GM12878 (cell line): ENCODE results near the gene HLA-G. TPM values are rescaled to one million over a fixed set of nuclear protein-coding genes. Genes with fewer than 3 reads are reported as not detected.

Experiments used
- ATAC-seq: fragments of 200-7000 bp; cut with Tn5 transposase; 3 replicates; pipeline ENCODE4 v1.9.1; 2020; ENCODE audit warnings: mild to moderate bottlenecking, moderate library complexity
- BruUV-seq: library from RNA; stranded (reverse); fragments of 400-500 nt; replicated peaks from 2 replicates; lab custom pipeline; 2021; lab: Mats Ljungman, UMichigan
- CTCF ChIA-PET: fragments of 300-600 bp; sonication (Branson Sonifier 250); formaldehyde crosslinking; extraction: SDS; loops from one replicate; lab custom pipeline; 2021; ENCODE audit warnings: inconsistent platforms; lab: Yijun Ruan, JAX
- POLR2A ChIA-PET: fragments of 350-600 bp; formaldehyde crosslinking; extraction: SDS; loops from one replicate; lab custom pipeline; 2021; ENCODE audit warnings: inconsistent platforms; lab: Charles Lee
- RAD21 ChIA-PET: fragments of 300-600 bp; sonication (Branson Sonifier 250); formaldehyde crosslinking; loops from one replicate; lab custom pipeline; 2023; ENCODE audit warnings: antibody characterized with exemption; ENCODE audit not compliant: unreplicated experiment; lab: Charles Lee
- SMC1A ChIA-PET: fragments of 300-600 bp; sonication (Branson Sonifier 250); formaldehyde crosslinking; loops from one replicate; lab custom pipeline; 2023; ENCODE audit not compliant: unreplicated experiment, uncharacterized antibody; lab: Charles Lee
- DNase-seq: peaks from one replicate; pipeline ENCODE4 v3.0.0-alpha.2; 2011; ENCODE audit warnings: low read depth, low spot score
- FAIRE-seq: peaks from 3 replicates; lab custom pipeline; 2011; peaks lifted over from hg19 to GRCh38; lab: Jason Lieb, UNC
- H2AFZ ChIP-seq: 2 replicates; pipeline ENCODE4 v1.6.0; 2011; ENCODE audit warnings: low read depth, low read length, control low read depth; ENCODE audit not compliant: control insufficient read depth
- H3K27ac ChIP-seq: 2 replicates; pipeline ENCODE4 v1.5.1; 2011; ENCODE audit warnings: control low read depth; ENCODE audit not compliant: control insufficient read depth, insufficient read depth
- H3K27me3 ChIP-seq, 2 experiments: replicated peaks in 1 of 2; 2 replicates each; pipeline versions ENCODE4 v1.6.0 to v1.6.1; 2011; ENCODE audit warnings: low read length in 1 of 2; ENCODE audit not compliant: control insufficient read depth in 2 of 2, insufficient read depth in 2 of 2
- H3K36me3 ChIP-seq, 2 experiments: 2 replicates each; pipeline ENCODE4 v1.5.1; 2011; ENCODE audit warnings: low read length in 1 of 2; ENCODE audit not compliant: control insufficient read depth in 2 of 2, insufficient read depth in 2 of 2
- H3K4me1 ChIP-seq: 2 replicates; pipeline ENCODE4 v1.6.1; 2011; ENCODE audit warnings: mild to moderate bottlenecking, low read length, moderate library complexity, mixed read lengths; ENCODE audit not compliant: control insufficient read depth, insufficient read depth
- H3K4me2 ChIP-seq: 2 replicates; pipeline ENCODE4 v1.6.0; 2011; ENCODE audit warnings: control low read depth; ENCODE audit not compliant: control insufficient read depth, insufficient read depth
- H3K4me3 ChIP-seq: fragments of 200-600 bp; sonication (generic); 2 replicates; pipeline ENCODE4 v1.5.1; 2016
- H3K79me2 ChIP-seq: 2 replicates; pipeline ENCODE4 v1.6.0; 2011; ENCODE audit warnings: low read length; ENCODE audit not compliant: control insufficient read depth, insufficient read depth
- H3K9ac ChIP-seq: 2 replicates; pipeline ENCODE4 v1.8.0; 2011; ENCODE audit warnings: low read length, control low read depth, mixed read lengths; ENCODE audit not compliant: control insufficient read depth, insufficient read depth
- H3K9me3 ChIP-seq: replicated peaks from 3 replicates; pipeline ENCODE4 v1.5.1; 2011; ENCODE audit warnings: mild to moderate bottlenecking, low read length; ENCODE audit not compliant: control insufficient read depth, insufficient read depth
- H4K20me1 ChIP-seq: 2 replicates; pipeline ENCODE4 v1.6.0; 2011; ENCODE audit not compliant: control insufficient read depth, insufficient read depth
- BCLAF1 ChIP-seq: fragments of 450-650 bp; IDR thresholded peaks from 2 replicates; pipeline ENCODE4 v1.6.1; 2017; ENCODE audit warnings: antibody characterized with exemption, mild to moderate bottlenecking, moderate library complexity
- HCFC1 ChIP-seq: fragments of 150-350 bp; IDR thresholded peaks from 2 replicates; pipeline ENCODE4 v1.6.1; 2014; ENCODE audit warnings: low read length
- LARP7 ChIP-seq: fragments of 450-650 bp; IDR thresholded peaks from 2 replicates; pipeline ENCODE4 v1.6.1; 2017; ENCODE audit warnings: mild to moderate bottlenecking
- WGBS: methylation state at CpG from one replicate; pipeline ENCODE4 v1.1.6; 2016; ENCODE audit warnings: low lambda C conversion rate; ENCODE audit not compliant: insufficient replicate concordance, insufficient coverage; ENCODE audit errors: missing lambda C conversion rate; 5-methylcytosine and 5-hydroxymethylcytosine counted together
- in situ Hi-C: fragments of 300-500 bp; cut with MboI; formaldehyde crosslinking; loops from 9 replicates; pipeline ENCODE4 v1.14.3; 2018; ENCODE audit warnings: mixed read lengths
- intact Hi-C: fragments of 100-400 bp; cut with micrococcal nuclease; formaldehyde crosslinking; loops from one replicate; pipeline ENCODE4 v1.14.2; 2022; ENCODE audit not compliant: unreplicated experiment
- polyA plus RNA-seq, 11 experiments: library from polyadenylated mRNA; depleted of rRNA in 4 of 11; unstranded in 6 of 11; stranded (reverse) in 5 of 11; fragments of >200 nt; fragmentation: Nextera tagmentation in 4 of 11; fragmentation: Illumina TruSeq in 1 of 11; extraction: Ambion mirVana in 4 of 11; extraction: Trizol in 1 of 11; gene quantifications; 1 replicate in 1 of 11; 2 replicates in 10 of 11; pipeline versions ENCODE4 v1.2.1 to v1.2.3, GENCODE V29; 2011 to 2016; ENCODE audit warnings: inconsistent platforms in 2 of 11, missing spikeins in 2 of 11, low read depth in 1 of 11
- total RNA-seq, 4 experiments: library from RNA; depleted of rRNA in 3 of 4; stranded (reverse); fragments of >200 nt in 3 of 4; fragmentation: Illumina TruSeq in 1 of 4; extraction: Trizol in 1 of 4; gene quantifications; 2 replicates each; pipeline versions ENCODE4 v1.2.1 to v1.2.3, GENCODE V29; 2013 to 2021
- TF ChIP-seq, protein P1 (sequence below): IDR thresholded peaks from 2 replicates; pipeline ENCODE4 v1.6.1; 2012; ENCODE audit warnings: mild to moderate bottlenecking, low read depth, low read length

HLA-G gene
- total and polyA plus RNA-seq, 10 of the 15 experiments (the other 5 are each of a cell fraction or from before 2014, with no cell fraction given) = 0.10 to 2.9 (median 1.3) TPM; not detected in 5

- TF ChIP-seq BCLAF1 = no peak
- no peak for TF ChIP-seq LARP7
Measured at GRCh38 chr6:29858006-29858405, 30.4 kb downstream of the HLA-G start (continued).

DNA sequence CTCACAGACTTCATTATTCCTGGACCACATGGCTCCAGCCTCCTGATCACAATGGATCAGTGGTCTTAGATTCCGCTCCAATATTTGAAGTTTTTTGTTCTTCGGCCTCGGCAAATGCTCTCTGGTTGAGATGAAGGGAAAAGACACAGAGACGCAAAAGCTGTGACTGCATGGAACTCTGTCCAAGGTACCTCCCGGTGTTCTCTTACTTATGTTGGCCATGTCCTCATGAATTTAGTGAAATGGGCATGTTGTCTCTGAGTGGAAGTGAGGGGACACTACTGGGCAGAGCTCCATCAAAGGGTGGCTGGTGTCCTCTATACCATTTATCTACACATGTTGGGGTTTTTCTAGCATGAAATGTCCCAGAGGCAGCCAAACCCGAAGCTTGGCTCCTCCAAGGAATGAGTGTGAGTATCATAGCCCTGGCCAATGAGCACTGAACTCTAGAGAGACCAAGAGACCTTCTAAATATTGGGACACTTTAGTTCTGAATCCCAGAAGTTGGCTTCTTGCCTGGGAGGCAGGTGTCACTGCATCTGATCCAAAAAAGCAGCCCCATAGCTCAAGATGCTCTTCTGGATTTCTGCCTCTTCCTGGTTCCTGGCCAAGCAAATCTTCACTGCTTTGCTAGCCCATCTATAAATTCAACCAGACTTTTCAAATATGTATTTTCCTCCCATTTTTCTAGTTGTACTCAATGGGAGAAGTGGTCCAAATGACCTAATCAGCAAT lies 34.1 kb downstream of the HLA-G start:
- no peak overlapping the region for H3K4me3 ChIP-seq
- H3K9me3 ChIP-seq = no peaks in the 10 kb centered on the region
- POLR2A ChIA-PET = no interaction called here
- CTCF ChIA-PET = interaction anchor here (1.2 to 1.9 kb wide), 4 partner anchors 13 to 307 kb away, joined by 3 to 9 read pairs (median 4); no protein-coding TSS in a partner anchor
- H3K79me2 ChIP-seq = no peaks in the 10 kb centered on the region
- 20% methylated on average over 6 of the region's 6 CpGs for WGBS
- RAD21 ChIA-PET = interaction anchor here (1.4 kb wide), 1 partner anchor 106 kb away, joined by 4 read pairs; no protein-coding TSS in a partner anchor
- intact Hi-C loops = no loop called here
- no peak for DNase-seq
- H2AFZ ChIP-seq = no peak overlapping the region
- H3K4me2 ChIP-seq = no peak overlapping the region
- H3K27me3 ChIP-seq = peaks cover 2 to 7% of the 10 kb centered on the region in 2 experiments; a peak in 3 of 4 replicates
- no peak overlapping the region for H3K9ac ChIP-seq
- TF ChIP-seq, protein P1, sequence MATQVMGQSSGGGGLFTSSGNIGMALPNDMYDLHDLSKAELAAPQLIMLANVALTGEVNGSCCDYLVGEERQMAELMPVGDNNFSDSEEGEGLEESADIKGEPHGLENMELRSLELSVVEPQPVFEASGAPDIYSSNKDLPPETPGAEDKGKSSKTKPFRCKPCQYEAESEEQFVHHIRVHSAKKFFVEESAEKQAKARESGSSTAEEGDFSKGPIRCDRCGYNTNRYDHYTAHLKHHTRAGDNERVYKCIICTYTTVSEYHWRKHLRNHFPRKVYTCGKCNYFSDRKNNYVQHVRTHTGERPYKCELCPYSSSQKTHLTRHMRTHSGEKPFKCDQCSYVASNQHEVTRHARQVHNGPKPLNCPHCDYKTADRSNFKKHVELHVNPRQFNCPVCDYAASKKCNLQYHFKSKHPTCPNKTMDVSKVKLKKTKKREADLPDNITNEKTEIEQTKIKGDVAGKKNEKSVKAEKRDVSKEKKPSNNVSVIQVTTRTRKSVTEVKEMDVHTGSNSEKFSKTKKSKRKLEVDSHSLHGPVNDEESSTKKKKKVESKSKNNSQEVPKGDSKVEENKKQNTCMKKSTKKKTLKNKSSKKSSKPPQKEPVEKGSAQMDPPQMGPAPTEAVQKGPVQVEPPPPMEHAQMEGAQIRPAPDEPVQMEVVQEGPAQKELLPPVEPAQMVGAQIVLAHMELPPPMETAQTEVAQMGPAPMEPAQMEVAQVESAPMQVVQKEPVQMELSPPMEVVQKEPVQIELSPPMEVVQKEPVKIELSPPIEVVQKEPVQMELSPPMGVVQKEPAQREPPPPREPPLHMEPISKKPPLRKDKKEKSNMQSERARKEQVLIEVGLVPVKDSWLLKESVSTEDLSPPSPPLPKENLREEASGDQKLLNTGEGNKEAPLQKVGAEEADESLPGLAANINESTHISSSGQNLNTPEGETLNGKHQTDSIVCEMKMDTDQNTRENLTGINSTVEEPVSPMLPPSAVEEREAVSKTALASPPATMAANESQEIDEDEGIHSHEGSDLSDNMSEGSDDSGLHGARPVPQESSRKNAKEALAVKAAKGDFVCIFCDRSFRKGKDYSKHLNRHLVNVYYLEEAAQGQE = peak; percentile 72
- no peak for TF ChIP-seq HCFC1
- TF ChIP-seq, all 136 proteins: peak for 1
- H3K27ac ChIP-seq = no peak overlapping the region
- no peaks in the 10 kb centered on the region for H3K4me1 ChIP-seq
- in situ Hi-C loops = no loop called here
- no peaks in the 10 kb centered on the region for H3K36me3 ChIP-seq
- FAIRE-seq (no peak), ATAC-seq (no peak)
- H4K20me1 ChIP-seq = no peaks in the 10 kb centered on the region
- SMC1A ChIA-PET = interaction anchor here (0.7 kb wide), 1 partner anchor 107 kb away, joined by 3 read pairs; no protein-coding TSS in a partner anchor
- no TSS peak for BruUV-seq
